Ascending aorta (tissue), 2 donors: ENCODE data around the gene ZFTA. TPM values are rescaled to one million over a fixed set of nuclear protein-coding genes. Genes with fewer than 3 reads are reported as not detected.

Source experiments
- DNase-seq, 2 donors: peaks; one replicate each; pipeline ENCODE4 v3.0.0-alpha.2; 2019; ENCODE audit warnings: low spot score in 2 of 2
- H3K27ac ChIP-seq, 2 donors: fragments of 200-600 bp; sonication (generic); one replicate each; pipeline ENCODE4 v1.5.1; 2016 to 2017; ENCODE audit warnings: mild to moderate bottlenecking in 1 of 2
- H3K27me3 ChIP-seq: fragments of 200-600 bp; sonication (generic); one replicate; pipeline ENCODE4 v1.5.1; 2017
- H3K36me3 ChIP-seq, 2 donors: fragments of 200-600 bp; sonication (generic); one replicate each; pipeline ENCODE4 v1.5.1; 2016
- H3K4me1 ChIP-seq, 2 donors: fragments of 200-600 bp; sonication (generic); one replicate each; pipeline ENCODE4 v1.5.1; 2016 to 2017; ENCODE audit warnings: mild to moderate bottlenecking in 1 of 2
- H3K4me3 ChIP-seq, 2 donors: fragments of 200-600 bp; sonication (generic); one replicate each; pipeline ENCODE4 v1.5.1; 2016 to 2017; ENCODE audit warnings: mild to moderate bottlenecking in 1 of 2
- H3K9me3 ChIP-seq, 2 donors: fragments of 200-600 bp; sonication (generic); one replicate each; pipeline ENCODE4 v1.5.1; 2016
- intact Hi-C: fragments of 100-400 bp; cut with DNase I; formaldehyde crosslinking; loops from one replicate; pipeline ENCODE4 v1.15.1; 2023
- total RNA-seq: library from RNA; depleted of rRNA; stranded (reverse); fragments of >200 nt; gene quantifications from one replicate; pipeline ENCODE4 v1.1.0, GENCODE V29; 2016
- TF ChIP-seq, protein P1 (sequence below), 3 experiments: fragments of 200-600 bp in 2 of 3; fragments of 450-650 bp in 1 of 3; sonication (generic) in 2 of 3; IDR thresholded peaks; one replicate each; pipeline ENCODE4 v1.5.1; 2016 to 2019; ENCODE audit warnings: antibody characterized with exemption in 3 of 3, mild to moderate bottlenecking in 1 of 3, moderate library complexity in 1 of 3

Gene ZFTA
- total RNA-seq, 1 donor from 2014 or later = 34.7 TPM

GRCh38 chr11:63764340-63764678, 4.3 kb downstream of the ZFTA start:
- peaks cover 6 to 14% of the 10 kb centered on the region in 2 donors for H3K4me1 ChIP-seq
- H3K4me3 ChIP-seq = no peak overlapping the region
- no peak for DNase-seq
- TF ChIP-seq, protein P1, sequence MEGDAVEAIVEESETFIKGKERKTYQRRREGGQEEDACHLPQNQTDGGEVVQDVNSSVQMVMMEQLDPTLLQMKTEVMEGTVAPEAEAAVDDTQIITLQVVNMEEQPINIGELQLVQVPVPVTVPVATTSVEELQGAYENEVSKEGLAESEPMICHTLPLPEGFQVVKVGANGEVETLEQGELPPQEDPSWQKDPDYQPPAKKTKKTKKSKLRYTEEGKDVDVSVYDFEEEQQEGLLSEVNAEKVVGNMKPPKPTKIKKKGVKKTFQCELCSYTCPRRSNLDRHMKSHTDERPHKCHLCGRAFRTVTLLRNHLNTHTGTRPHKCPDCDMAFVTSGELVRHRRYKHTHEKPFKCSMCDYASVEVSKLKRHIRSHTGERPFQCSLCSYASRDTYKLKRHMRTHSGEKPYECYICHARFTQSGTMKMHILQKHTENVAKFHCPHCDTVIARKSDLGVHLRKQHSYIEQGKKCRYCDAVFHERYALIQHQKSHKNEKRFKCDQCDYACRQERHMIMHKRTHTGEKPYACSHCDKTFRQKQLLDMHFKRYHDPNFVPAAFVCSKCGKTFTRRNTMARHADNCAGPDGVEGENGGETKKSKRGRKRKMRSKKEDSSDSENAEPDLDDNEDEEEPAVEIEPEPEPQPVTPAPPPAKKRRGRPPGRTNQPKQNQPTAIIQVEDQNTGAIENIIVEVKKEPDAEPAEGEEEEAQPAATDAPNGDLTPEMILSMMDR (IDR thresholded peaks at IDR 0.05) = no peak
- H3K27ac ChIP-seq = no peak overlapping the region
- intact Hi-C loops = no loop called here
- no peaks in the 10 kb centered on the region for H3K27me3 ChIP-seq
- H3K36me3 ChIP-seq = peaks cover 0 to 3% of the 10 kb centered on the region in 2 donors
- no peaks in the 10 kb centered on the region for H3K9me3 ChIP-seq

DNA sequence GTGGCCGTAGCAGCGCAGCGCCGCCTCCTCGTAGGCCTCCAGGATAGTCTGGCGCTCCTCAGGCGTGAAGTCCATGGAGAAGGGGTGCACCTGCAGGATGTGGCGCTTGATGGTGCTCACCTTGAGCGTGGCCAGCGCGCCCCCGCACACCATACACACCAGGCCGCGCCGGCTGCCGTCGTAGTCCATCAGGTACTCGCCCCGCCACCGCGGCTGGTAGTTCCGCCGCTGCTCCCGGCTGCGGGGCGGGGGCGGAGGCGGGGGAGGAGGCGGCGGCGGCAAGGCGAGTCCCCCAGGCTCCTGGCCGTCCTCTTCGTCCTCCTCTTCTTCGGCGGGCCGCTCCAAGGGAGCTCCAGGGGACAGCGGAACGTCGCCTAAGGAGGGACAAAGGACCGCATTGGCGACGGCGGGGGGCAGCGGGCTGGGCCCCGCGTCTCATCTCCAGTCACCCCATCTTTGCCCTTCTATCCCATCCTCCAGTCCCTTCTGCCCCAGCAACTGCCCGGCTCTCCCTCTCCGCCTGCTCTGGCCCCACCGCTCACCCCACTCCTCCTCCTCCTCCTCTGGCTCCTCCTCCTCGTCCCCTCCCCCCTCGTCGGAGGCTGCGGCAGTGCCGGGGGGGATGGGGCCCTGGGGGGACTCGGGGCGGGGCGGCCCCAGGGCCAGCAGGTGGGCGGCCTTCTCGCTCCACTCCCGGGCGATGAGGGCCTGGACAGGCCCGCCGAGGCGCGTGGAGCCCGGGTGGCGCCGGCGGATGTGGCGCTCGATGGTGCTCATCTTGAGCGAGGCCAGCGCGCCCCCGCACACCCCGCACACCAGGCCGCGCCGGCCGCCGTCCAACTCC, 4.9 kb downstream of the ZFTA start:
- TF ChIP-seq, protein P1 (IDR thresholded peaks at IDR 0.05) = no peak
- H3K4me1 ChIP-seq = peaks cover 6 to 14% of the 10 kb centered on the region in 2 donors
- no peak for DNase-seq
- no peaks in the 10 kb centered on the region for H3K27me3 ChIP-seq
- H3K9me3 ChIP-seq = no peaks in the 10 kb centered on the region
- intact Hi-C loops = no loop called here
- H3K4me3 ChIP-seq = peak overlapping the region; percentile 51 to 63
- peak overlapping the region in 1 of 2 donors; percentile 0 for H3K27ac ChIP-seq
- peaks cover 2 to 3% of the 10 kb centered on the region in 2 donors for H3K36me3 ChIP-seq

DNA sequence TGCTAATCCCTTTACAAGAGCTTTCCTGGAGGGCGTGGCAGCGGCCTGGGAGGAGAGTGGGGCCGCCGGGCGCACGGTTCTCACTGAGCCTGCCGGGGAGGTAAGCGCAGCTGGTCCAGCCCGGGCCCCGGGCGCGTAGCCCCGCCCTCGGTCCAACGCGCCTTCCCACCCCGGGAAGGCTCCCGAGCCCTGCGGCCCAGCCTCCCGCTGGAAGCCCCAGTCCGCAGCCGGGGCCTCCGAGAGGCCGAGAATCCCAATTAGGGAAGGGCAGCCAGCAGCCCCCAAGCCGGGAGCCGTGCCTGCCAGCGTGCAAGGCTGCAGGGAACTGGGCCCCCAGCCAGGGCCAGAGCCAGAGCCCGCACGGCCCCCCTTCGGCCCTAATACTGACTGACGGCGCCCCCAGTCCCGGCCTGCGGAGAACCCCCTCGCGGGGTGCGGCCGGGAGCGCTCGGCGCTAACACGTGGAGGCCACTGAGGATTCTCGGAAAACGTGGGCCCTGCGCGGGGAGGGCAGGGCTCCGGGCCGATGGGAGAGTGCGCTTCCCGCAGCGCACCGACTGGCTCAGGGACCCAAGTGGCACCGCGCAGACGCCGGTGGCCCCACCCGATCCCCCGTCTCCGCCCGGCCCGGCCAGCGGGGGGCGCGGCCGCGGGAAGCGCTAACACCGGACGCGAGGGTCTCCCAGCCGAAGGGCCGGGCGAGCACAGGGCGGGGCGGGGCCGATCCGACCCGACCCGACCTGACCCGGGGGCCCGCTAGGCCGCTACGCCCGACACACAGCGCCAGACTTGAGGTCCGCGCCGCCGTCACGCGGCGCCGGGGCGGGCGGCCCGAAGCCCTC, 5.7 kb downstream of the ZFTA start:
- H3K27me3 ChIP-seq = no peaks in the 10 kb centered on the region
- peak in 1 of 2 donors; percentile 65 for DNase-seq
- TF ChIP-seq, protein P1 (IDR thresholded peaks at IDR 0.05) = peak in 1 of 3 experiments; percentile 26
- H3K4me3 ChIP-seq = peak overlapping the region; percentile 51 to 63
- no peaks in the 10 kb centered on the region for H3K9me3 ChIP-seq
- H3K4me1 ChIP-seq = peaks cover 6 to 14% of the 10 kb centered on the region in 2 donors
- peaks cover 4 to 10% of the 10 kb centered on the region in 2 donors for H3K36me3 ChIP-seq
- peak overlapping the region; percentile 0 to 21 for H3K27ac ChIP-seq
- intact Hi-C loops = no loop called here

- H3K4me1 ChIP-seq = peaks cover 2 to 13% of the 10 kb centered on the region in 2 donors
- no peaks in the 10 kb centered on the region for H3K9me3 ChIP-seq
- no peak overlapping the region for H3K27ac ChIP-seq
- peak overlapping the region; percentile 51 to 63 for H3K4me3 ChIP-seq
- intact Hi-C loops = no loop called here
- no peak for DNase-seq
- TF ChIP-seq, protein P1 (IDR thresholded peaks at IDR 0.05) = no peak
- H3K27me3 ChIP-seq = no peaks in the 10 kb centered on the region
- peaks cover 4 to 16% of the 10 kb centered on the region in 2 donors for H3K36me3 ChIP-seq
Observed at GRCh38 chr11:63761931-63762653, 6.5 kb downstream of the ZFTA start.

DNA sequence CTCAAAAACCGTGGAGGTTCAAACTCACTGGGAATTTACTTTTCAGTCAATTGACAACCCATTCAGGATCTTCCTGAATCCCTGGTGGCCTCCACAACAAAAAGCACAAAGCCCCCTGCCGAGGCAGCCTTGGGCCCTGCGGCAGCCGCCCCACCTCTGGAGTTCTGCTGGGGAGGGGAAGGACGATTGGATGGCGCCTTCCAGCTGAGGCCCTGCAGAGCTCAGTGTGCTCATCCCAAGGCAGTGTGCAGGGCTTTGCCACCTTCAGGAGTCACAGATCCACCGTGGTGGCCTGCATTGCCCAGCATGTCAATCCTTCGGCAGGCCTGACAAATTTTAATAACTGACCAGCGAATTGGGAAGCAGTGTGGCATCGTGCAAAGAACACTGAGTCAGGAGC, 7.4 kb downstream of the ZFTA start:
- no peaks in the 10 kb centered on the region for H3K27me3 ChIP-seq
- intact Hi-C loops = no loop called here
- peaks cover 6 to 19% of the 10 kb centered on the region in 2 donors for H3K36me3 ChIP-seq
- H3K4me3 ChIP-seq = no peak overlapping the region
- TF ChIP-seq, protein P1 (IDR thresholded peaks at IDR 0.05) = no peak
- H3K27ac ChIP-seq = no peak overlapping the region
- peaks cover 0 to 7% of the 10 kb centered on the region in 2 donors for H3K4me1 ChIP-seq
- H3K9me3 ChIP-seq = no peaks in the 10 kb centered on the region
- DNase-seq = no peak
